Caco-2 (cell line): ENCODE results near the gene ATAT1. TPM values are rescaled to one million over a fixed set of nuclear protein-coding genes. Genes with fewer than 3 reads are reported as not detected.
A peak's percentile ranks its signal among the peaks of the same experiment; 100 is the strongest.

Experiments used
- Bru-seq: library from RNA; stranded (reverse); fragments of 400-500 nt; gene quantifications from one replicate; lab custom pipeline; 2021; lab: Mats Ljungman, UMichigan
- BruChase-seq, 2 experiments: library from RNA; stranded (reverse); fragments of 400-500 nt; gene quantifications; one replicate each; lab custom pipeline; 2021; lab: Mats Ljungman, UMichigan
- BruUV-seq: library from RNA; stranded (reverse); fragments of 400-500 nt; replicated peaks from 2 replicates; lab custom pipeline; 2021; lab: Mats Ljungman, UMichigan
- CTCF ChIA-PET: fragments of 300-600 bp; sonication (Branson Sonifier 250); formaldehyde crosslinking; loops from one replicate; lab custom pipeline; 2022; ENCODE audit warnings: antibody characterized with exemption; lab: Charles Lee
- POLR2A ChIA-PET: fragments of 300-600 bp; sonication (Branson Sonifier 250); formaldehyde crosslinking; loops from one replicate; lab custom pipeline; 2022; ENCODE audit warnings: antibody characterized with exemption; lab: Charles Lee
- DNase-seq, 2 experiments: peaks; one replicate each; pipeline versions ENCODE4 v3.0.0 to v3.0.0-alpha.2; 2020 to 2022
- H3K27me3 ChIP-seq: replicated peaks from 2 replicates; pipeline ENCODE4 v1.6.0; 2011; ENCODE audit warnings: low read length; ENCODE audit not compliant: control insufficient read depth, insufficient read depth
- H3K36me3 ChIP-seq: 2 replicates; pipeline ENCODE4 v1.5.1; 2011; ENCODE audit warnings: low read length; ENCODE audit not compliant: control insufficient read depth, insufficient read depth
- H3K4me1 ChIP-seq: fragments of 250-450 bp; sonication (Bioruptor Pico); 2 replicates; pipeline ENCODE4 v1.5.1; 2020; ENCODE audit warnings: mild to moderate bottlenecking
- H3K4me3 ChIP-seq: 2 replicates; pipeline ENCODE4 v1.5.1; 2011; ENCODE audit warnings: low read depth, mild to moderate bottlenecking, control low read depth, low read length
- H3K9me3 ChIP-seq: fragments of 250-450 bp; sonication (Bioruptor Pico); 2 replicates; pipeline ENCODE4 v1.5.1; 2020; ENCODE audit warnings: mild to moderate bottlenecking, moderate library complexity
- H3K27ac Mint-ChIP-seq: one replicate; pipeline ENCODE4 v1.8.0; 2022; ENCODE audit warnings: mixed read lengths; ENCODE audit not compliant: unreplicated experiment
- H3K27me3 Mint-ChIP-seq: one replicate; pipeline ENCODE4 v1.8.0; 2022; ENCODE audit warnings: mixed read lengths; ENCODE audit not compliant: insufficient read depth, unreplicated experiment
- H3K36me3 Mint-ChIP-seq: one replicate; pipeline ENCODE4 v1.8.0; 2022; ENCODE audit warnings: mild to moderate bottlenecking, mixed read lengths; ENCODE audit not compliant: insufficient read depth, unreplicated experiment
- H3K4me1 Mint-ChIP-seq: one replicate; pipeline ENCODE4 v1.8.0; 2022; ENCODE audit warnings: low read depth, mixed read lengths; ENCODE audit not compliant: unreplicated experiment
- H3K4me3 Mint-ChIP-seq: one replicate; pipeline ENCODE4 v1.8.0; 2022; ENCODE audit warnings: mild to moderate bottlenecking, moderate library complexity, mixed read lengths; ENCODE audit not compliant: unreplicated experiment
- H3K9me3 Mint-ChIP-seq: one replicate; pipeline ENCODE4 v1.8.0; 2022; ENCODE audit warnings: mixed read lengths; ENCODE audit not compliant: unreplicated experiment
- intact Hi-C: fragments of 100-400 bp; cut with micrococcal nuclease; formaldehyde crosslinking; loops from one replicate; pipeline ENCODE4 v1.10.0; 2022; ENCODE audit not compliant: unreplicated experiment
- long read RNA-seq: library from polyadenylated mRNA; stranded (forward); transcript quantifications from one replicate; pipeline ENCODE4 v2.0.0, GENCODE V29; 2022
- total RNA-seq: library from RNA; stranded (reverse); gene quantifications from 2 replicates; pipeline ENCODE4 v1.2.3, GENCODE V29; 2022
- TF ChIP-seq, protein P1 (sequence below), 2 experiments: fragments of 200-600 bp in 1 of 2; IDR thresholded peaks; 1 replicate in 1 of 2; 2 replicates in 1 of 2; pipeline versions ENCODE4 v1.5.1 to v1.8.0; 2011 to 2022; ENCODE audit warnings: antibody characterized with exemption in 1 of 2, control low read depth in 1 of 2, inconsistent platforms in 1 of 2, low read depth in 1 of 2, low read length in 1 of 2, mild to moderate bottlenecking in 1 of 2, moderate library complexity in 1 of 2; ENCODE audit not compliant: insufficient read depth in 1 of 2, severe bottlenecking in 1 of 2, unreplicated experiment in 1 of 2

The ATAT1 gene
- total RNA-seq (17.9 and 19.7 TPM in 2 replicates), Bru-seq, nascent RNA (percentile 67 among the genes with signal in this experiment), BruChase-seq, experiment 1, labeled RNA remaining after a 2-hour chase (percentile 73 among the genes with signal in this experiment), BruChase-seq, experiment 2, labeled RNA remaining after a 6-hour chase (percentile 68 among the genes with signal in this experiment)
- long read RNA-seq, transcript ATAT1-206 (13 exons, 1,476 nt), result major isoform, 8 of 45 reads
- long read RNA-seq, transcript ATAT1-205 (10 exons, 2,646 nt), result minor isoform, 5 of 45 reads
- long read RNA-seq, partial matches to known transcripts, result 8 of 45 reads
- long read RNA-seq, other reads (novel, unspliced or antisense), result 16 of 45 reads

DNA sequence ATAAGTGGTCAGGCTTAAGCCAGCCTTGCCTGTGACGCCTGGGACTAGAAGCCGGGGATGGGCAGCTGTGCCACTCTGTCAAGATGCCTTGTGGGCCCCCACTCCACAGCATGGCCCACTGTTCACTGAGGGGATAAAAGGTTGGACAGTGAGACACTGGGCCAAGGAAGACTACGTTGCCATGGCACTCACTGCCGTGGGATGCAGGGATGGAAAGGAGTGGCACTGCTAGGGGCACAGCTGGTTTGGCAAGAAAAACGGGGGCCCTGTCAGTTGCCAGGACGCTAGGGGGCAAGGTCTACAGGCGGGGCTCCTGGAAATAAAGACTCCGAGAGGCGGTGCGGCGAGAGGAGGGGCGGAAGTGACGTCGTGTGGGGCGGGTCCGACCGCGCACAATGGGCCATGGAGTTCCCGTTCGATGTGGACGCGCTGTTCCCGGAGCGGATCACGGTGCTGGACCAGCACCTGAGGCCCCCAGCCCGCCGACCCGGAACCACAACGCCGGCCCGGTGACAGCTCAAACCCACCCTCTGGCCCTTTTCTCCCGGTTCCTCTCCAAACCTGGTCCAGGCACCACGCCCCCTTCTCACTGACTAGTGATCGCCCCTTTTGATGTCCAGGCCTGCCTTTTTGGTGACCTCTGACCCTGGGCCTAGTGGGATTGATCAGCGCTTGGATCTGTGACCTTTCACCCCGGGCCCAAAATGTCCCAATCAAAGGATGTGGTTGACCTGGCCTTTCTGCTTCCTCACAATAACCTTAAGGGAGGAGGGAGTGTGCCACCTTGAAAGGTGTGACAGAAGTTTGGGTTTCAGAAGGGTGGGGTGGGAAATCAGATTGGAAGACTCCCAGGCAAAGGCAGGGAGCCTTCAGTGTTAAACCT, at the start of gene ATAT1:
Gene ATAT1, plus strand, starts transcription at position 391 of the 883 bp plus-strand sequence.
- no peaks in the 10 kb centered on the region for H3K27me3 ChIP-seq
- Mint-ChIP-seq H3K27me3 (no peaks in the 10 kb centered on the region), H3K4me1 (peaks cover 14% of the 10 kb centered on the region), H3K36me3 (peaks cover 80% of the 10 kb centered on the region), H3K9me3 (no peaks in the 10 kb centered on the region), H3K4me3 (peak within 1 kb of the TSS; percentile 84), H3K27ac (peak within 1 kb of the TSS; percentile 97)
- peaks cover 5% of the 10 kb centered on the region; the same call in 1 of the 2 replicates for H3K4me1 ChIP-seq
- ChIA-PET POLR2A (interaction anchor here (0.6 kb wide), 1 partner anchor 9 kb away, joined by 3 read pairs; no protein-coding TSS in a partner anchor), CTCF (no interaction called here)
- TF ChIP-seq, protein P1, sequence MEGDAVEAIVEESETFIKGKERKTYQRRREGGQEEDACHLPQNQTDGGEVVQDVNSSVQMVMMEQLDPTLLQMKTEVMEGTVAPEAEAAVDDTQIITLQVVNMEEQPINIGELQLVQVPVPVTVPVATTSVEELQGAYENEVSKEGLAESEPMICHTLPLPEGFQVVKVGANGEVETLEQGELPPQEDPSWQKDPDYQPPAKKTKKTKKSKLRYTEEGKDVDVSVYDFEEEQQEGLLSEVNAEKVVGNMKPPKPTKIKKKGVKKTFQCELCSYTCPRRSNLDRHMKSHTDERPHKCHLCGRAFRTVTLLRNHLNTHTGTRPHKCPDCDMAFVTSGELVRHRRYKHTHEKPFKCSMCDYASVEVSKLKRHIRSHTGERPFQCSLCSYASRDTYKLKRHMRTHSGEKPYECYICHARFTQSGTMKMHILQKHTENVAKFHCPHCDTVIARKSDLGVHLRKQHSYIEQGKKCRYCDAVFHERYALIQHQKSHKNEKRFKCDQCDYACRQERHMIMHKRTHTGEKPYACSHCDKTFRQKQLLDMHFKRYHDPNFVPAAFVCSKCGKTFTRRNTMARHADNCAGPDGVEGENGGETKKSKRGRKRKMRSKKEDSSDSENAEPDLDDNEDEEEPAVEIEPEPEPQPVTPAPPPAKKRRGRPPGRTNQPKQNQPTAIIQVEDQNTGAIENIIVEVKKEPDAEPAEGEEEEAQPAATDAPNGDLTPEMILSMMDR (IDR thresholded peaks at IDR 0.05; ENCODE audit: insufficient read depth in 1 of 2, low read depth in 1 of 2, low read length in 1 of 2, severe bottlenecking in 1 of 2, unreplicated experiment in 1 of 2), result peak; percentile 42 to 45
- H3K4me3 ChIP-seq, result peak within 1 kb of the TSS; percentile 53
- H3K36me3 ChIP-seq, result peaks cover 2% of the 10 kb centered on the region; the same call in 1 of the 2 replicates
- intact Hi-C loops, result loop anchor here (1.0 to 2.0 kb wide), 2 partner anchors 9 to 46 kb away; partner anchors contain the start of genes DHX16, MRPS18B and PPP1R10
- H3K9me3 ChIP-seq, result no peaks in the 10 kb centered on the region
- DNase-seq, result peak; percentile 89 to 91
- BruUV-seq, result no TSS peak

DNA sequence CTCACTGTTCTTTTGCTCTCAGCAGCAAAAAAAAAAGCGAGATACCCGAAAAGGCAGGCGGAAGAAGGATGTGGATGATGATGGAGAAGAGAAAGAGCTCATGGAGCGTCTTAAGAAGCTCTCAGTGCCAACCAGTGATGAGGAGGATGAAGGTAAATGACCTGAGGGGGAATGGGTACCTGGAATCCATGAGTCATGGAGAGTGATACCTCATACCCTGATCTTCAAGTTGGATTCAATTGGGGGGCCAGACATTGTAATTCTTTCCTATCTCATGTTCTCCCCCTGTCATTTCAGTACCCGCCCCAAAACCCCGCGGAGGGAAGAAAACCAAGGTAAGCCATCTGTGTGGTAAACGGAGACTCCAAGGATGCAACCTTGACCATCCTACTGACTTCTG, 48.6 kb upstream of the ATAT1 start:
- ChIA-PET POLR2A (no interaction called here), CTCF (interaction anchor here (1.2 kb wide), 1 partner anchor 33 kb away, joined by 3 read pairs; no protein-coding TSS in a partner anchor)
- intact Hi-C loops, result no loop called here
- H3K4me1 Mint-ChIP-seq, result peaks cover 14% of the 10 kb centered on the region
- H3K4me3 ChIP-seq, result no peak overlapping the region
- TF ChIP-seq, protein P1 (IDR thresholded peaks at IDR 0.05; ENCODE audit: insufficient read depth in 1 of 2, low read depth in 1 of 2, low read length in 1 of 2, severe bottlenecking in 1 of 2, unreplicated experiment in 1 of 2), result no peak
- no peak overlapping the region for H3K4me3 Mint-ChIP-seq
- no peak for DNase-seq
- no peaks in the 10 kb centered on the region for H3K9me3 ChIP-seq
- no peaks in the 10 kb centered on the region for H3K27me3 Mint-ChIP-seq
- no peaks in the 10 kb centered on the region for H3K4me1 ChIP-seq
- H3K27ac Mint-ChIP-seq, result no peak overlapping the region
- BruUV-seq, result no TSS peak
- H3K36me3 Mint-ChIP-seq, result peaks cover 75% of the 10 kb centered on the region
- H3K36me3 ChIP-seq, result peaks cover 5% of the 10 kb centered on the region; the same call in 1 of the 2 replicates
- H3K27me3 ChIP-seq, result no peaks in the 10 kb centered on the region
- no peaks in the 10 kb centered on the region for H3K9me3 Mint-ChIP-seq

DNA sequence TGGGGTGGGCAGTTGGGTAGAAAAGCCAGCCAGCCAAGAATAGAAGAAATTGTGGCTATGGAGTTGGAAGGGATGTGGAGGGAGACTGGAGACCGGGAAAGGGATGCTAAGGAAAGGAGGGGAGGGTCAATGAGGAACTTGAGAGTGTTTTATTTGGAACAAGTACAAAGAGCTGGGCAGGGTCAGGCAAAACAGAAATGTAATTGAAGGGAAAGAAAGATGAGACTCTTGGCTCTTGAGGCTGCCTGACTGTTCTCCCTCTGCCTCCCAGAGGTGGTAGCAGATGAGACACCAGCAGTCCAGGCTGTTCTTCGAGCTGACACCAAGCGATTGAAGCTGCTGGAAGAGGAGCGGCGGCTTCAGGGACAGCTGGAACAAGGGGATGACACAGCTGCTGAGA, 42.8 kb upstream of the ATAT1 start:
- Mint-ChIP-seq H3K4me1 (peaks cover 3% of the 10 kb centered on the region), H3K4me3 (no peak overlapping the region), H3K36me3 (peaks cover 100% of the 10 kb centered on the region), H3K27ac (no peak overlapping the region), H3K27me3 (no peaks in the 10 kb centered on the region), H3K9me3 (no peaks in the 10 kb centered on the region)
- intact Hi-C loops, result no loop called here
- no TSS peak for BruUV-seq
- no peak overlapping the region for H3K4me3 ChIP-seq
- ChIA-PET POLR2A (no interaction called here), CTCF (no interaction called here)
- no peaks in the 10 kb centered on the region for H3K9me3 ChIP-seq
- peaks cover 4% of the 10 kb centered on the region for H3K36me3 ChIP-seq
- H3K27me3 ChIP-seq, result no peaks in the 10 kb centered on the region
- no peak for DNase-seq
- TF ChIP-seq, protein P1 (IDR thresholded peaks at IDR 0.05; ENCODE audit: insufficient read depth in 1 of 2, low read depth in 1 of 2, low read length in 1 of 2, severe bottlenecking in 1 of 2, unreplicated experiment in 1 of 2), result no peak
- H3K4me1 ChIP-seq, result no peaks in the 10 kb centered on the region
